HG02870 (cell line): Measurements from ENCODE around the gene ADRA1B.
"Not testable (repeated sequence)": the region's sequence is repeated elsewhere in the genome, so short reads cannot be mapped to it uniquely, and the experiment has no call there.

Experiments used
- ATAC-seq: cut with Tn5 transposase; IDR thresholded peaks from one replicate; pipeline ENCODE4 v1.9.1; 2021; ENCODE audit warnings: mild to moderate bottlenecking, moderate library complexity; ENCODE audit not compliant: unreplicated experiment

The ADRA1B gene

GRCh38 chr5:160009591-160009989, 93.3 kb downstream of the ADRA1B start:
- ATAC-seq = peak; percentile 5

GRCh38 chr5:160011471-160011870, 95.2 kb downstream of the ADRA1B start:
- no peak for ATAC-seq

GRCh38 chr5:160014197-160014596, 97.9 kb downstream of the ADRA1B start:
- ATAC-seq = not testable (repeated sequence)

- ATAC-seq = no peak
These were observed 102.8 kb downstream of the ADRA1B start for GRCh38 chr5:160018945-160019625.

GRCh38 chr5:160020266-160020770, 104.0 kb downstream of the ADRA1B start:
- ATAC-seq = no peak

GRCh38 chr5:160020964-160021363, 104.7 kb downstream of the ADRA1B start:
- ATAC-seq = no peak

GRCh38 chr5:160021831-160022446, 105.7 kb downstream of the ADRA1B start:
- ATAC-seq = peak; percentile 85
